Muscle layer of colon (tissue), 2 donors: ENCODE data around the gene C14orf132.

Experiments used
- H3K27ac ChIP-seq: one replicate; pipeline ENCODE4 v1.7.0; 2013; ENCODE audit warnings: low read depth, mild to moderate bottlenecking, low read length, moderate library complexity
- H3K27me3 ChIP-seq, 2 donors: one replicate each; pipeline ENCODE4 v1.7.0; 2013; ENCODE audit warnings: low read length in 2 of 2, mild to moderate bottlenecking in 2 of 2; ENCODE audit not compliant: insufficient read depth in 2 of 2, control insufficient read depth in 1 of 2
- H3K36me3 ChIP-seq: one replicate; pipeline ENCODE4 v1.7.0; 2013; ENCODE audit warnings: mild to moderate bottlenecking, low read length; ENCODE audit not compliant: insufficient read depth
- H3K4me1 ChIP-seq: one replicate; pipeline ENCODE4 v1.7.0; 2013; ENCODE audit warnings: mild to moderate bottlenecking, low read length; ENCODE audit not compliant: insufficient read depth
- H3K4me3 ChIP-seq, 2 donors: one replicate each; pipeline ENCODE4 v1.7.0; 2013; ENCODE audit warnings: low read length in 2 of 2, low read depth in 1 of 2, mild to moderate bottlenecking in 1 of 2, moderate library complexity in 1 of 2
- H3K9ac ChIP-seq: one replicate; pipeline ENCODE4 v1.7.0; 2013; ENCODE audit warnings: low read length
- H3K9me3 ChIP-seq: one replicate; pipeline ENCODE4 v1.7.0; 2013; ENCODE audit warnings: mild to moderate bottlenecking, low read length
- donor health status: abdominal sarcoma.
- donor health status: Adenocarcinoma of cecum.

The C14orf132 gene

DNA sequence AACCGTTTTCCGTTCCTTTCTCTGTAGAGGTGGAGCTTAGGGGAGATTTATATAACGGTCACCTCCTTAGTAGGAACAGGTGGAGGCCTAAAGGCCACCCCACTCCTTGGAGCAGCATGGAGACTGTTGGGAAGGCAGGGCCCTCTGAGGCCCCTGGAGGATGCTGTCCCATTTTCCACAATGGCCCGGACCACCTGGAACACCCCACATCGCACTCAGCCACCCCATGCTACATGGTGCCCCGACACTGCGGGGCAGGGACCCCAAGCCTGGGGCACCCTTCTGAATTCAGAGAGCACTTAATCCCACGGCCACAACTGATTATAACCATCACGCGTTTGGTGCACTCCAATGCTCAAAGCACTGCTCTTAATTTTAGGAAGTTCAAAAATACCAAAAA, 41.4 kb downstream of the C14orf132 start:
- Histone ChIP-seq H3K4me3 (no peak overlapping the region), H3K9me3 (no peaks in the 10 kb centered on the region), H3K4me1 (no peaks in the 10 kb centered on the region), H3K9ac (no peak overlapping the region), H3K27me3 (no peaks in the 10 kb centered on the region), H3K27ac (no peak overlapping the region), H3K36me3 (no peaks in the 10 kb centered on the region)

DNA sequence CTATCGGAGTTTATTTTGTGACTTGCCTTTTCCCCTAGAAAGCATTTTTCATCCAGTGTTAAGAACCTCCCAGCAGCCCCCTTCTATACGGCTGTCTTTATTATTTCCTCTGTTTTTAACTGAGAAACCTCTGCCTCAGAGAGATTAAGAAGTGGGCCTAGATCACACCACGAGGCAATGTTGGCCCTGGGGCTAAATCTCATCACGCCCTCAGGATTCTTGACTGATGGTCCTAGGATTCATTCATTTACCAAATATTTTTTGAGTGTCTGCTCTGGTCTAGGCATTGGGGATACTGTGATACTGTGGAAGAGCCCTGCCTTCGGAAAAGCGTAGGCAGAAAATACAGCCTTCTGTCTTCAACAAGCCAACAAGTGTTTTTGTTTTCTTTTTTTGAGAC, 42.1 kb downstream of the C14orf132 start:
- Histone ChIP-seq H3K9me3 (no peaks in the 10 kb centered on the region), H3K9ac (no peak overlapping the region), H3K36me3 (no peaks in the 10 kb centered on the region), H3K4me3 (no peak overlapping the region), H3K27me3 (no peaks in the 10 kb centered on the region), H3K4me1 (no peaks in the 10 kb centered on the region), H3K27ac (no peak overlapping the region)

DNA sequence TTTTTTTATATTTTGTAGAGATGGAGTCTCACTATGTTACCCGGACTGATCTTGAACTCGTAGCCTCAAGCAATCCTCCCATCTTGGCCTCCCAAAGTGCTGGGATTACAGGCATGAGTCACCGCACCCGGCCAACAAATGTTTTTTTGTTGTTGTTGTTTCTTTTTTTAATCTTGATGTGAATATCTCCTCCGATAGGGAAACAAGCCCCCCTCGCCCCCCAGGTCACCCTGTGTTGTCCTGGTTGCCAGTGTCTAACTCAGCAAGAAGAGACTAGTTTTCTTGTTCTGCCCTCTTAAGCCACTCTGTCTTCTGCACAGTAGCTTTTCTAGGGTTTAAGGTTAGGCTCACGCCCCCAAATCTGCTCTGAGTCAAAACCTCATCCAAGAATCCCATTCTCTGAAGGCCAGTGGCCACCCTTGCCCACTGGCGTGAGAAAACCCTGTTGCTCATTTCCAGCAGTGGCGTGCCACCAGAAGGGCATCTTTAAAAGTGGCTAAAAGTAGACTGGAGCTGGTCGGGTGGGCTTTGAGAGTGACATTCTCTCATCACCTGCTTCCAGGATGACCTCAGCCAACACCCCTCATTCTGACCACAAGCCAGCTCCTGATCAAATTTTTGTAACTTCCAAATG, 42.7 kb downstream of the C14orf132 start:
- no peak overlapping the region for H3K27ac ChIP-seq
- no peaks in the 10 kb centered on the region for H3K9me3 ChIP-seq
- H3K27me3 ChIP-seq, result no peaks in the 10 kb centered on the region
- H3K9ac ChIP-seq, result no peak overlapping the region
- H3K4me1 ChIP-seq, result no peaks in the 10 kb centered on the region
- no peak overlapping the region for H3K4me3 ChIP-seq
- peaks cover 5% of the 10 kb centered on the region for H3K36me3 ChIP-seq

DNA sequence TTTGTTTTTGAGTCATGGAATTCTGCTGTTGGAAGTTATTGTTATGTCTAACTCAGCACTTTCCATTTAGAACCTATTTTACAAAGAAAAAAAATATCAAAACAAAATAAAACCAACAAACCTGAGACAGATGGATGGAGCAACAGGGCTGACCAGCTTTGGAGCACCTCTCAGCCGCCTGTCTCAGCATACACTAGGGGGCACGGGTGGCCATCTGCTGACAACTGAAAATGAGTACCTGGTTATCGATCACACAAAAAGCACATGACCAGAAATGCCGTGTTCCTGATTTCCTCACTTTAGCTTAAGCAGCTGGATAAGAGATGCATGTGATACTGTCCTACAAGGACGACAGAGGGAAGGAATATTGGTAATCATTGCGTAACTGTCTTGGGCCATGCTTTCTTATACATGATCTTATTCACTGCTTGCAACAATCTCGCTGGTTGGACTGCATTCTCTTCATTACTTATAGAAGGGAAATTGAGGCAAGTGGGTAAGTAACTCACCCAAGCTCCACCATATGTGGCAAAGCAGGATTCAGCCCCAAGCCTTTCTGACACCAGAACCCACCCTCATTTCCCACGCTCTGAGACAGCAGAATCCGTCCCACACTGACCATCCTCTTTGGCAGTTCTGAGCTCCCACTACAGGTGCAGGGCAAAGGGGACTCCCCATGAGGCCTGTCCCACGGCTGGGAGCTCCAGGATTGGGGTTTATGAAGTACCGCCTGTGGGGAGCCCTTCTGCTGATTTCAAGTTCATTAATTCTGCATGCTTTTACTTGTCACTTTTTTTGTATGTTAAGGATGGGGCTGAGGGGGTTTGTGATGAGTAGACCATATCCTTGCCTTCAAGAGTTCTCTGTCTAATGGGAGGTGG, 43.5 kb downstream of the C14orf132 start:
- Histone ChIP-seq H3K4me1 (no peaks in the 10 kb centered on the region), H3K9me3 (no peaks in the 10 kb centered on the region), H3K9ac (no peak overlapping the region), H3K4me3 (no peak overlapping the region), H3K36me3 (peaks cover 8% of the 10 kb centered on the region), H3K27me3 (no peaks in the 10 kb centered on the region), H3K27ac (no peak overlapping the region)

DNA sequence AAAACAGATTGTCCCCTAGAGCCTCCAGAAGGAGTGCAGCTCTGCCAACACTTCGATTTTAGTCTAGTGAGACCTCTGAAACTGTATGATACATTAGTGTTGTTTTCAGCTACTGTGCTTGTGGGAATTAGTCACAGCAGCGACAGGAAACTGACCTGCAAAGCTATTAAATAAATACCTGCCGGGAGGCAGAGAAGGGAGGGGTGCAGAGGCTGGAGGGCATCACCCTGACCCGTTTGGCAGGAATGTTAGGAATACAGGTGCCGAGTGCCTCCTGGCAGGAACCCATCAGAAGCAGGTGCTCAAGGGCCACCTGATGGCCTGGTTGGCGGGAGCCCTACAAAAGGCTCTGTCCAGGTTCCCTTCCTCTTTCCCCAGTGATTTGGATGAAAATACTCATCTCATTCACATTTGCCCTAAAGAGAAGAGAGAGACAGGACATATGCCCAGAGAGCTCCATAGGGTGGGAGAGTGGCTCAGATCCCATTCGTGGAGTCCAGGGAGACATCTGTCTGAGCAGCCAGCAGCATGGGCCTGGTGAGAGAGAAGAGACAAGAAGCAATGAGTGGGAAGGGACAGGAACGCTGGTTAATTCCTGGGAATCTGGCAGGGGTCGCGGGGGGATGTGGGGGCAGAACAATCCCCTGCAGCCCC, 44.6 kb downstream of the C14orf132 start:
- no peaks in the 10 kb centered on the region for H3K4me1 ChIP-seq

DNA sequence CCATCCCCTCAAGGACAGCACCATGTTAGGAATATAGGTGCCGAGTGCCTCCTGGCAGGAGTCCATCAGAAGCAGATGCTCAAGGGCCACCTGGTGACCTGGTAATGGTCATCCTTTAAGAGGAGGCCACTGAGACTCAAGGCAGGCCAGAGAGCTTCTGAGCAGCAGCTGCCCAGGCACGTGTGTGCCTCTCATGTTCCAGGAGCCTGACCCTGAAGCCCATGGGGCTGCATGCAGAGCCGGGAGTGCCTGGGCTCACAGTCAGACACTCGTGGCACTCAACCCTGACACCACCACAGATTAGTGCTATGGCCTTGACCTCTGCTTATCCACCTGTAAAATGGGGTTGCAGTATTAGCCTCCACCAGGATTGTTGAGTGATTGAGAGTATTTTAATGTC, 45.6 kb downstream of the C14orf132 start:
- peaks cover 16% of the 10 kb centered on the region for H3K36me3 ChIP-seq
- no peak overlapping the region for H3K27ac ChIP-seq
- no peak overlapping the region for H3K9ac ChIP-seq
- H3K4me1 ChIP-seq, result no peaks in the 10 kb centered on the region
- no peaks in the 10 kb centered on the region for H3K9me3 ChIP-seq
- no peak overlapping the region for H3K4me3 ChIP-seq
- no peaks in the 10 kb centered on the region for H3K27me3 ChIP-seq

More for the DNA sequence above, 44.6 kb downstream of the C14orf132 start:
- Histone ChIP-seq H3K9me3 (no peaks in the 10 kb centered on the region), H3K9ac (no peak overlapping the region), H3K27ac (no peak overlapping the region), H3K27me3 (no peaks in the 10 kb centered on the region), H3K4me3 (no peak overlapping the region), H3K36me3 (peaks cover 16% of the 10 kb centered on the region)

DNA sequence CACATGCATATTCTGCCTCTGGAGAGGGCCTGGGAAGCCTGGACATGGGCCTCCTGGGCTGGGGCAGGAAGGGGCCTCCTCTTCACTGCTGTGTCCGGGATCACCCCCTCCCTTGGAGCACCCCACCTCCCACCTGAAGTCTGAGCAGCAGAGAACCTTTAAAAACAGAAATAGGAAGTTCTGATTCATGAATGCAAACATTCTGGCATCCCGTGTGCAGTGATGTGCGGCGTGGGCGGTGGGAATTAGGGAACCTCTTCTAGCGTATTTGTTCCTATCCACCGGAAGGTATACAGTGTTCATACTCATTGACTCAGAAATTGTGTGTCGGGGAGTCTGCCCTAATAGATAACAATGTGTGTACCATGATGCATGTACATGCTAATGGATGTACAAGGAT, 46.2 kb downstream of the C14orf132 start:
- Histone ChIP-seq H3K27ac (no peak overlapping the region), H3K9ac (no peak overlapping the region), H3K27me3 (no peaks in the 10 kb centered on the region), H3K9me3 (no peaks in the 10 kb centered on the region), H3K4me1 (peaks cover 1% of the 10 kb centered on the region), H3K36me3 (peaks cover 16% of the 10 kb centered on the region), H3K4me3 (no peak overlapping the region)

DNA sequence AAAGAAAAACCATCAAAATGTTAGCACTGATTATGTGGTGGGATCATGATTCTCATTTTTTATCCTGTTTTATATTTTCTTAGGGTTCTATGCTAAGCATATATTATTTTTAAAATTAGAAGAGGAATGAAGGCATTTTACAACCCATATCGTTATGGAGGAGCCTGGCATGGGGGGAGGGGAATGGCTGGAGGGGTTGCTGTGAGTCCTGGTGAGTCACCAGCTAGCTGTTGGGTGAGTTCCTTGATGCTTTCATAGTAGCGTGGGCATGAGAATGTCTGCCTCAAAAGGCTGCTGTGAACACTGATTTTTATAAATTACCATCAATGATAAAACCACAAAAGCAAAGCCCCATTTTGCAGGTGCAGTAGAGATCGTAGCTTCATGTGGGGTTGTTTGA, 46.9 kb downstream of the C14orf132 start:
- H3K27me3 ChIP-seq, result no peaks in the 10 kb centered on the region
- H3K4me3 ChIP-seq, result no peak overlapping the region

DNA sequence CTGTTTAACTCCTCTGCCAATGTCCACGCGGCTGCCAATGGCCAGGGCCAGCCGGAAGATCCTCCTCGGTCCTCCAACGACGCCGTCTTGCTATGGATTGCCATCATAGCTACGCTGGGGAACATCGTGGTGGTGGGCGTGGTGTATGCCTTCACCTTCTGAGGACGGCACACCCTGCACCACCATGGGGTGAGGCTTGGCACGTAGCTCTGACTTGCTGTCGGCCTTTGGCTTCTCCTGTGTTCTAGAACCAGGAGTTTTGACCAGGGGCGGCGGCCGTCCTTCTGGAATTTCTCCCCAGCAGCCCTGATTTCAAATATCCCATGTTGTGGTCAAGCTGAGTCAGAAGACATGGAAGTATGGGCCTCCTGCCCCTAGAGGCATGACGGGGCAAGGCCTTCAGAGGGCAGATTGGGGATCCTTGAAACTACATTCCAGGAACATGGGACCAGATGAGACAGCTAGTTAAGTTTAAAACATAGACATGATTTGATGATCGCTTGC, 47.5 kb downstream of the C14orf132 start:
- Histone ChIP-seq H3K36me3 (peaks cover 16% of the 10 kb centered on the region), H3K27me3 (no peaks in the 10 kb centered on the region), H3K27ac (no peak overlapping the region), H3K4me1 (peaks cover 11% of the 10 kb centered on the region), H3K9ac (no peak overlapping the region), H3K4me3 (no peak overlapping the region), H3K9me3 (no peaks in the 10 kb centered on the region)

More for the DNA sequence above, 46.9 kb downstream of the C14orf132 start:
- Histone ChIP-seq H3K9me3 (no peaks in the 10 kb centered on the region), H3K36me3 (peaks cover 16% of the 10 kb centered on the region), H3K4me1 (peaks cover 8% of the 10 kb centered on the region), H3K9ac (no peak overlapping the region), H3K27ac (no peak overlapping the region)

DNA sequence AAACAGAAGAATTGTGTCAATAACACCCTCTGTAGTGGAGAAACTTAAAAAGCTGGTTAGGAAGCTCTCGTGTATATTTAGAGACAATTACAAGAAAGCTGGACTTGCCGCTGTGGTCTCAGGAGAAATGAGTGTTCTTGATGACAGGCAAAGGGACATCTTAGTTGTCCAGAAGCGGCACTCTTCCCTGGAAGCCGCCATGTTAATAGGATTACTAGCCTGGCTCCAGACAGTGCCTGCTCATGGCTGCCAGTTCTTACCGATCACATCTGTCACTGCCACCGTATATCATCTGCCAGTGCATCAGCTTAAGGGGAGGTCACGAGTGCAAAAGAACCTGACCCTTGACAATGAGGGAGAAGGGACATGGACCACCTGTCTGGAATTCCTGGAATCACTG, 48.9 kb downstream of the C14orf132 start:
- no peak overlapping the region for H3K4me3 ChIP-seq
- no peak overlapping the region for H3K9ac ChIP-seq
- no peaks in the 10 kb centered on the region for H3K9me3 ChIP-seq
- H3K27me3 ChIP-seq, result no peaks in the 10 kb centered on the region
- peaks cover 11% of the 10 kb centered on the region for H3K4me1 ChIP-seq
- peaks cover 16% of the 10 kb centered on the region for H3K36me3 ChIP-seq
- H3K27ac ChIP-seq, result no peak overlapping the region

DNA sequence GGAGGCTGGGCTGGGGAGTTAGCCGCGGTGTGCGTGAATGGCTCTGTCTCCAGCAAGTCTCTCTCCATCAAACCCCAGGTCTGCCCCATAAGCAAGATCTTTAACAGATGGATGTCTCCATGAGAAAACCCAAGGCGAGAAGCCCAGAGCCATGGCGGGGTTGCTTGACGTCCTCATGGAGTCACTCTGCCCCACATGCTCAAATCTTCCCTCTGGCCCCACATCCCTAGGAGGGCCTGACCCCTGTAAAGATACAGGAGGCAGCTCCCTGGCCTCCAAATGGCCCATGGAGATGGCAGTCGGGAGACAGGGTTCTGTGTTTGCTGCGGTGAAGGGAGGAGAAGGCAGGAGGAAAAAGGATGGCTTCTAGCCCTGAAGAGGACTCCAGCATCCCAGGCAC, 49.3 kb downstream of the C14orf132 start:
- no peak overlapping the region for H3K27ac ChIP-seq
- H3K9ac ChIP-seq, result no peak overlapping the region

More for the DNA sequence above, 49.3 kb downstream of the C14orf132 start:
- Histone ChIP-seq H3K4me1 (peaks cover 11% of the 10 kb centered on the region), H3K4me3 (no peak overlapping the region), H3K27me3 (no peaks in the 10 kb centered on the region), H3K9me3 (no peaks in the 10 kb centered on the region), H3K36me3 (peaks cover 16% of the 10 kb centered on the region)
